Kidney glomerular epithelial cell (primary cell): Measurements from ENCODE around the gene CPT2.

Source experiments
- DNase-seq: peaks from one replicate; lab custom pipeline; 2025; lab: John Stamatoyannopoulos, UW

Gene CPT2

DNA sequence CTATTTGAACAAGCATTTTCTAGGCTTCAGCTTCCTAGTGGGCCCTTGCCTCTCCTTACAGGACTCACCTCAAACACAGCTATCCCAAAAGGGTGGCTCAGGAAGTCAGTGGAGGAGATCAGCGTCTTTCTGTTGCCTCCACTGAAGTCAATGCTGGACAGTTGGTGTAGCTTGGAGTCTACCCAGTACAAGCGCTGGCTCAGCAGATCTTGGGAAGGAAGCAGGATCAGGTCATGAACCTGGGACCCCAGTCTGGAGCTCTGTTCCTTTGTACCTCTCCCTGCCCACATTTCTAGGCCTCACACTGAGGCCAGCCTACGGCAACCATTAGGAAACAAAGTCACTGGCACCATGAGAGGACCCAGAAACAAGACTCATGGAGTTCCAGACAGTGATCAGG, 65.4 kb downstream of the CPT2 start:
- no peak for DNase-seq
